ENCODE data around the gene TULP4. TPM values are rescaled to one million over a fixed set of nuclear protein-coding genes. Genes with fewer than 3 reads are reported as not detected.

Gene TULP4
- total RNA-seq, 8 experiments from 2014 or later = 54.0 to 195 (median 151) TPM

- in situ Hi-C loops (cut with MboI; ENCODE audit: low pct_unique_long_range_greater_than_20kb in 2 of 9, low sequenced_read_pairs in 9 of 9, unreplicated experiment in 9 of 9) = no loop called here
- no peak overlapping the region for H3K27ac ChIP-seq
- 93 to 100% (median 96%) methylated on average over 2 to 5 of the region's 5 CpGs; no CpG with 5 or more reads in 2 of the 10 experiments for whole genome bisulfite sequencing, 10 experiments
These were observed 101.7 kb downstream of the TULP4 start for GRCh38 chr6:158413814-158414565.

DNA sequence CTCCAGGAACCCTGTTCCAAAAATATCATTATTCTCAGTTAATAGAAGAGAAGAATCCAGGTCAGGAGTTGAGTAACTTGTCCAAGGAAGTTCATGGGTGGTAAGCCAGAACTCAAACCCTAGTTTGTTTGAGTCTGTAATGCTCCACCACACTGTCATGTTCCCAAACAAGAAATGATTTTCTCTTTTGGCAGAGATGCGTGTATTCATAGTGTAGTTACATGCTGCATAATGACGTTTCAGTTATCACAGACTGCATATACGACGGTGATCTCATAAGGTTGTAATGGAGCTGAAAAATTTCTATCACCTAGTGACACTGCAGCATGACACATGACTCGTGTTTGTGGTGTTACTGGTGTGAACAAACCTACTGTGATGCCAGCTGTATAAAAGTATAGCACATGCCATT is 102.6 kb downstream of the TULP4 start:
- in situ Hi-C loops (cut with MboI; ENCODE audit: low pct_unique_long_range_greater_than_20kb in 2 of 9, low sequenced_read_pairs in 9 of 9, unreplicated experiment in 9 of 9) = no loop called here
- peak in 4 of 8 experiments; percentile 32 to 90 (median 65) for ATAC-seq (replicated peaks in 6 of 8)
- WGBS, 10 experiments = 60 to 100% (median 89%) methylated on average over 1 to 5 of the region's 5 CpGs; no CpG with 5 or more reads in 1 of the 10 experiments
- Histone ChIP-seq H3K4me1 (replicated peaks in 1 of 2) (no peaks in the 10 kb centered on the region), H3K4me3 (no peak overlapping the region), H3K27ac (no peak overlapping the region)

More at GRCh38 chr6:158413814-158414565, 101.7 kb downstream of the TULP4 start:
- no peak for ATAC-seq (replicated peaks in 6 of 8)
- Histone ChIP-seq H3K4me3 (no peak overlapping the region), H3K4me1 (replicated peaks in 1 of 2) (peaks cover under 1 to 4% of the 10 kb centered on the region in 2 donors)

GRCh38 chr6:158415666-158416065 is 103.4 kb downstream of the TULP4 start:
- Histone ChIP-seq H3K4me3 (no peak overlapping the region), H3K27ac (no peak overlapping the region), H3K4me1 (replicated peaks in 1 of 2) (no peaks in the 10 kb centered on the region)
- in situ Hi-C loops (cut with MboI; ENCODE audit: low pct_unique_long_range_greater_than_20kb in 2 of 9, low sequenced_read_pairs in 9 of 9, unreplicated experiment in 9 of 9) = no loop called here
- ATAC-seq (replicated peaks in 6 of 8) = no peak
- 76 to 100% (median 92%) methylated on average over 2 to 7 of the region's 7 CpGs; no CpG with 5 or more reads in 3 of the 10 experiments for WGBS, 10 experiments

DNA sequence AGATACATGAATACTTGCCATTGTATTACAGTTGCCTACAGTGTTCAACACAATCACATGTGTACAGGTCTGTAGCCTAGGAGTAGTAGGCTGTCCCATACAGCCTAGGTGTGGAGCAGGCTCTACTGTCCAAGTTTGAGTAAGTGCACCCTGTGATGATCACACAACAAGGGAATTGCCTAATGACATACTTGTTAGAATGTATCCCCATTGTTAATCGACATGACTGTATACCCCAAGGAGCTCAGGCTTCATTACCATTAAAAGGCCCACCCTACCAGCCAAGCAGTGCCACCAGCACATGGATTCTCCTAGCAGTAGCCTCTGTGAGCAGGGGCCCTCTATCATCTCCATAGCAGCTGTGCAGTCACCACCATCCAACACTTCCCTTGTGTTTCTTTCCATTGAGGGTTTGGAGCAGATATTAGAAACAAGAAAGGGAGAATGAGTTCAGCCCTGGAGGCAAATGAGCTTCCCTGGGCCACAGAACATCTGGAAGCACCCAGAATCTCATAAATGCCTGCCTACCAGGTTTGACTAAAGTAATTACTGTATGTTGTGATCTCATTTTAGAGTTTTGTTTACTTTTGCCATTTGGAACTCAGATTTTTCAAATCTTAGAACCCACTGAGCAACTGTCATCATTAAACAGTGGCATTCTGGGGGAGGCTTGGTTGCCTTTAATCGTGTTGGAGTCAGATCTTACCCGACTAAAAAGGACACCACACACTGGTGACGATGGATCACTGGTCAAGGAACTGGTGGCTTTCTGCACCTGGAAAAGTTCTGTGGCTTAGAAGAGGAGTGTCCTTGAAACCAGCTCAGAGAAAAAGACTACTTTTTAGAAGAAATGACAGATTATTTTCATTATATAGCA is 104.9 kb downstream of the TULP4 start:
- in situ Hi-C loops (cut with MboI; ENCODE audit: low pct_unique_long_range_greater_than_20kb in 2 of 9, low sequenced_read_pairs in 9 of 9, unreplicated experiment in 9 of 9) = no loop called here
- WGBS, 10 experiments = 0 to 98% (median 79%) methylated on average over 1 to 3 of the region's 4 CpGs; no CpG with 5 or more reads in 2 of the 10 experiments
- Histone ChIP-seq H3K4me3 (no peak overlapping the region), H3K4me1 (replicated peaks in 1 of 2) (no peaks in the 10 kb centered on the region), H3K27ac (no peak overlapping the region)
- ATAC-seq (replicated peaks in 6 of 8) = peak in 4 of 8 experiments; percentile 10 to 83 (median 75)

GRCh38 chr6:158417760-158418098 is 105.5 kb downstream of the TULP4 start:
- no peak overlapping the region for H3K4me3 ChIP-seq
- ATAC-seq (replicated peaks in 6 of 8) = peak in 7 of 8 experiments; percentile 39 to 94 (median 56)
- H3K4me1 ChIP-seq (replicated peaks in 1 of 2) = no peaks in the 10 kb centered on the region
- in situ Hi-C loops (cut with MboI; ENCODE audit: low pct_unique_long_range_greater_than_20kb in 2 of 9, low sequenced_read_pairs in 9 of 9, unreplicated experiment in 9 of 9) = no loop called here
- WGBS, 10 experiments = 29 to 100% (median 50%) methylated on average over 1 of the region's 1 CpG; no CpG with 5 or more reads in 7 of the 10 experiments
- H3K27ac ChIP-seq = no peak overlapping the region

GRCh38 chr6:158418501-158418900 is 106.2 kb downstream of the TULP4 start:
- no peak overlapping the region for H3K4me3 ChIP-seq
- H3K4me1 ChIP-seq (replicated peaks in 1 of 2) = no peaks in the 10 kb centered on the region
- in situ Hi-C loops (cut with MboI; ENCODE audit: low pct_unique_long_range_greater_than_20kb in 2 of 9, low sequenced_read_pairs in 9 of 9, unreplicated experiment in 9 of 9) = no loop called here
- no peak overlapping the region for H3K27ac ChIP-seq
- 94 to 100% (median 100%) methylated on average over 2 of the region's 2 CpGs; no CpG with 5 or more reads in 4 of the 10 experiments for WGBS, 10 experiments
- no peak for ATAC-seq (replicated peaks in 6 of 8)

DNA sequence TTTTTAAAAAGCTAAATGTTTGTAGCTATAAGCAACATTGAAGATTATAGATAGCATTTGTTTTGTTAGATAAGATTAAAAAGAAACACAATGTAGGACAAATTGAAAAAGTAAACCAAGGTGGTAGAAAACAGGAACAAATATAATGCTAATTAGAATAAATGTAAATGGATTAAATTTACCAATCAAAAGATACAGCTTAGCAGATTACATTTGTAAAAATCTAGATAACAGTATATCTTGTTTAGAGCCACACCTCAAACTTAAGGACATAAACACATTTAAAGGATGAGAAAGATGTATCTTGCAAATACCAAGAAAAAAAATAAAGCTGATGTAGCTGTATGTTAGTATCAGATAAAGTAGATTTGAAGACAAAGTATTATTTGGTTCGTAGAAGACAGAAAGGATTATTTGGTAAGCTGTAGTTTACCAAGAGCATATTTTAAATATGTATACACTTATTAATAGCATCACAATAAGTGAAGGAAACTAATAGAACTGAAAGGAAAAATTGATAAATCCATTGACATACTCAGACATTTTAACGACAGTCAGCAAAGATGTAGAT is 107.2 kb downstream of the TULP4 start:
- 96 to 100% (median 100%) methylated on average over 1 to 2 of the region's 2 CpGs for WGBS, 10 experiments
- H3K27ac ChIP-seq = no peak overlapping the region

DNA sequence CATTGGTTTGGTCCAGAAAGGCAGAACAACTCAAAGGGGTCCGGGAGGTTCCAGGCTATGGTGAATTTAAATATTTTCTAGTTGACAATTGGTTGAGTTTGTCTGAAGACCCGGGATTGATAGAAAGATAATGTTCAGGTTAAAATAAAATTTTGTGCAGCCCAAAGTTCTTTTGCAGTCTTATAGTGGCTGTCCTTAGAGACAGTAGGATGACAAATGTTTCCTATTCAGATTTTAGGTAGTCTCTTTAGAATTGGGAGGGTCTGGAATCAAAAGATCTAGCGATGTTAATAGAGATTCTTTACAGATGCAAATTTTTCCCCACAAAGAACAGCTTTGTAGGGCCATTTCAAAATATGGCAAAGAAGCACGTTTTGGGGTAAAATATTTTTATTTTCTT is 109.1 kb downstream of the TULP4 start:
- in situ Hi-C loops (cut with MboI; ENCODE audit: low pct_unique_long_range_greater_than_20kb in 2 of 9, low sequenced_read_pairs in 9 of 9, unreplicated experiment in 9 of 9) = no loop called here
- Histone ChIP-seq H3K4me1 (replicated peaks in 1 of 2) (no peaks in the 10 kb centered on the region), H3K27ac (no peak overlapping the region), H3K4me3 (no peak overlapping the region)
- ATAC-seq (replicated peaks in 6 of 8) = no peak
- WGBS, 10 experiments = 13 to 100% (median 63%) methylated on average over 1 to 4 of the region's 4 CpGs

More for the DNA sequence above, 107.2 kb downstream of the TULP4 start:
- H3K4me3 ChIP-seq = no peak overlapping the region
- H3K4me1 ChIP-seq (replicated peaks in 1 of 2) = no peaks in the 10 kb centered on the region
- in situ Hi-C loops (cut with MboI; ENCODE audit: low pct_unique_long_range_greater_than_20kb in 2 of 9, low sequenced_read_pairs in 9 of 9, unreplicated experiment in 9 of 9) = no loop called here
- no peak for ATAC-seq (replicated peaks in 6 of 8)

GRCh38 chr6:158422629-158423238 is 110.5 kb downstream of the TULP4 start:
- no peak overlapping the region for H3K27ac ChIP-seq
- WGBS, 10 experiments = 80 to 100% (median 94%) methylated on average over 1 to 12 of the region's 15 CpGs; no CpG with 5 or more reads in 1 of the 10 experiments
- no peak overlapping the region for H3K4me3 ChIP-seq
- ATAC-seq (replicated peaks in 6 of 8) = no peak
- in situ Hi-C loops (cut with MboI; ENCODE audit: low pct_unique_long_range_greater_than_20kb in 2 of 9, low sequenced_read_pairs in 9 of 9, unreplicated experiment in 9 of 9) = no loop called here
- no peaks in the 10 kb centered on the region for H3K4me1 ChIP-seq (replicated peaks in 1 of 2)

DNA sequence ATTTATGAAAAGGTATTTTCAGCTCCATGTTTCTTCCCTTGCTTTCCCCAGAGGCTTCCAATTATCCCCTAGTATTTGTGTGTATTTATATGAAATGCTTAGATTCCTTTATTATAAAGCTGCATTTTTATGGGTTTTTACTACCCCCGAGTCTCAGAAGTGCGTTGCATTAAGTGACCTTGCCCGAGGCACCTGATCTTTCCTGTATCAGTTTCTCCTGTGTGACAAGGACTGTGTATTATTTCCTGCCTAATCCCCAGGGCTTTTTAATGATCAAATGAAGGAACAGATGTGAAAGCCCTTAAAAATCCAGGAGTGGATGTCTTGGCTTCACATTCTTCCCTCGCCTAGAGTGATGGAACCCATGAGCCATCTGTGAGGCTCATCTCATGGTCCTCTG is 118.8 kb downstream of the TULP4 start:
- WGBS, 10 experiments = 83 to 100% (median 97%) methylated on average over 1 to 4 of the region's 4 CpGs
- in situ Hi-C loops (cut with MboI; ENCODE audit: low pct_unique_long_range_greater_than_20kb in 2 of 9, low sequenced_read_pairs in 9 of 9, unreplicated experiment in 9 of 9) = no loop called here
- H3K27ac ChIP-seq = no peak overlapping the region
- no peak overlapping the region for H3K4me3 ChIP-seq
- no peak for ATAC-seq (replicated peaks in 6 of 8)
- H3K4me1 ChIP-seq (replicated peaks in 1 of 2) = no peaks in the 10 kb centered on the region

DNA sequence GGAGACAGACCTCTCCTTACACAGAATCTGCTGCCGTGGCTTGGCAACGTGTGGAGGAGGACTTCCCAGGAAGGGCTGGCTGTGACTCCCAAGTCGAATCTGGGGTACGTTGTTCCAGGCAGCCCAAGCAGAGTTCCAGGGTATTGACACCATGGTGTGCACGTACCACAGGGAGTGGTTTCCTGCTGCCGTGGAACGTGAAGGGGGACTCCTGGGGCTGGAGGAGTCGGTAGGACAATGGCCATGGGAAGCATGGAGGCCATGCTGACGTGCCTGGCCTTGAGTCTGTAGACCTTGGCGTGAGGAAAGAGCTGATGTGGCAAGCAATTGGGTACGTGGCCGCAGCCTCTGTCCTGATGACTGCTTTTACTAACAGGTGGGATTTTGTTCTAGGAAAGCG is 119.3 kb downstream of the TULP4 start:
- H3K4me1 ChIP-seq (replicated peaks in 1 of 2) = no peaks in the 10 kb centered on the region
- 40 to 100% (median 94%) methylated on average over 1 to 6 of the region's 13 CpGs; no CpG with 5 or more reads in 3 of the 10 experiments for WGBS, 10 experiments
- no peak overlapping the region for H3K27ac ChIP-seq
- no peak overlapping the region for H3K4me3 ChIP-seq
- in situ Hi-C loops (cut with MboI; ENCODE audit: low pct_unique_long_range_greater_than_20kb in 2 of 9, low sequenced_read_pairs in 9 of 9, unreplicated experiment in 9 of 9) = no loop called here
- no peak for ATAC-seq (replicated peaks in 6 of 8)

DNA sequence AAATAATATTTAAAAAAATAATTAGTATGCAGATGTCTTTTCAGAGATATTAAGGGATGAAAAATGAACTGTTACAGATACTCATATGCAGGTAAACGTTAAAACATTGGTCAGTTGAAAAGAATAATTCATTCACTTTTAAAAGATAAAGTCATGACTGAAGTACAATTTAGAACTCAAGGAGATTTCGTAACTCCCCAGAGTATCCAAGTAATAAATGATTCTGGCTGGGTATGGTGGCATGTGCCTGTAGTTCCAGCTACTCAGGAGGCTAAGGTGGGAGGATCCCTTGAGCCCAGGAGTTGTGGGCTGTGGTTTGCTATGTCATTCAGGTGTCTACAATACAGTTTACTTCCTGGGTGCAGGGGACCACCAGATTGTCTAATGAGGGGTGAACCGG is 125.3 kb downstream of the TULP4 start:
- 79 to 100% (median 98%) methylated on average over 1 to 3 of the region's 3 CpGs; no CpG with 5 or more reads in 2 of the 10 experiments for WGBS, 10 experiments
- no peak overlapping the region for H3K4me3 ChIP-seq

More for the DNA sequence above, 125.3 kb downstream of the TULP4 start:
- no peak for ATAC-seq (replicated peaks in 6 of 8)
- H3K27ac ChIP-seq = no peak overlapping the region
- in situ Hi-C loops (cut with MboI; ENCODE audit: low pct_unique_long_range_greater_than_20kb in 2 of 9, low sequenced_read_pairs in 9 of 9, unreplicated experiment in 9 of 9) = no loop called here
- H3K4me1 ChIP-seq (replicated peaks in 1 of 2) = no peaks in the 10 kb centered on the region
